Effector CD4-positive, alpha-beta T cell (primary cell): ENCODE results near the gene KLHL28.
"Not testable (repeated sequence)": the region's sequence is repeated elsewhere in the genome, so short reads cannot be mapped to it uniquely, and the experiment has no call there.

Source experiments
- DNase-seq: peaks from one replicate; pipeline ENCODE4 v3.0.0-alpha.2; 2020

Gene KLHL28

GRCh38 chr14:44896275-44897040, 65.3 kb downstream of the KLHL28 start:
- no peak for DNase-seq

- no peak for DNase-seq
Observed at GRCh38 chr14:44895716-44896115, 66.0 kb downstream of the KLHL28 start.

DNA sequence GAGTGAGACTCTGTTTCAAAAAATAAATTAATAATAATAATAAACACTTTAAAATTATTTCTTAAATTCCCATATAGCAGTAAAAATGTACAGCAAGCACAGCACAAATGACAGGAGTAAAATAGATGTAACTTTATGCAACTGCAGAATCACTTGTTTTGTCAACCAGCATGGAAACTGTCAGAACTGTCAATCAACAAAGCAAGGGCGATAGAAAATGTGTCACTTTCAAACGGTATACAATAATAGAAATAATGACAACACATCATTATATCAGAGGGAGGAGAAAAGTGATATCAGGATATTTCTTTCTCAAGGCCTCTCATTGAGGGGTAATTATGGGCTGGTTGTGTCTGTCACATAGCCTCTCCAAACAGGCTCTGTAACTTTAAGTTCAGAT, 68.2 kb downstream of the KLHL28 start:
- DNase-seq, result no peak

- DNase-seq, result not testable (repeated sequence)
Observed at GRCh38 chr14:44891726-44892372, 69.9 kb downstream of the KLHL28 start.

GRCh38 chr14:44889595-44890471, 71.9 kb downstream of the KLHL28 start:
- no peak for DNase-seq

GRCh38 chr14:44887596-44887955, 74.2 kb downstream of the KLHL28 start:
- DNase-seq, result no peak

- no peak for DNase-seq
Observed at GRCh38 chr14:44886860-44887595, 74.7 kb downstream of the KLHL28 start.

DNA sequence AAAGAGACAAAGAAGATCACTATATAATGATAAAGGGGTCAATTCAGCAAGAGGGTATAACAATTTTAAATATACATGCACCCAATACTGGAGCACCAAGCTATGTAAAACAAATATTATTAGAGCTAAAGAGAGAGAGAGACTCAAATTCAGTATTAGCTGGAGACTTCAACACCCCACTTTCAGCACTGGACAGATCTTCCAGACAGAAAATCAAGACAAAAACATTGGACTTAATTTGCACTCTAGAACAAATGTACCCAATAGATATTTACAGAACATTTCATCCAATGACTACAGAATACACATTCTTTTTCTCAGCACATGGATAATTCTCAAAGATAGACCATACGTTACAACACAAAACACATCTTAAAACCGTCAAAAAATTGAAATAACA, 81.0 kb downstream of the KLHL28 start:
- no peak for DNase-seq
